Activated T-cell treated with anti-CD3 and anti-CD28 coated beads, Interleukin-2, amount 50 U/mL, for 4 hours (primary cell): ENCODE results near the gene ARHGEF26. TPM values are rescaled to one million over a fixed set of nuclear protein-coding genes. Genes with fewer than 3 reads are reported as not detected.

Experiments
- ATAC-seq, 2 donors: fragments of 200-7000 bp; cut with Tn5 transposase; one replicate each; pipeline ENCODE4 v1.10.0; 2021
- DNase-seq: peaks from one replicate; pipeline ENCODE4 v3.0.0-alpha.2; 2020
- H3K27me3 Mint-ChIP-seq: one replicate; pipeline ENCODE4 v1.8.0; 2021; ENCODE audit warnings: low read depth, mixed read lengths
- H3K36me3 Mint-ChIP-seq: one replicate; pipeline ENCODE4 v1.8.0; 2022; ENCODE audit warnings: mixed read lengths; ENCODE audit not compliant: insufficient read depth
- H3K4me1 Mint-ChIP-seq: one replicate; pipeline ENCODE4 v1.8.0; 2021; ENCODE audit warnings: low read depth, mixed read lengths
- H3K4me3 Mint-ChIP-seq: one replicate; pipeline ENCODE4 v1.8.0; 2021; ENCODE audit warnings: mild to moderate bottlenecking, moderate library complexity, mixed read lengths
- H3K9me3 Mint-ChIP-seq: one replicate; pipeline ENCODE4 v1.8.0; 2021; ENCODE audit warnings: mixed read lengths
- total RNA-seq, 3 donors: library from RNA; stranded (reverse); gene quantifications; one replicate each; pipeline ENCODE4 v1.2.1, GENCODE V29; 2021

The ARHGEF26 gene
- total RNA-seq, 3 donors from 2014 or later: 0.05 to 0.15 TPM; not detected in 1

DNA sequence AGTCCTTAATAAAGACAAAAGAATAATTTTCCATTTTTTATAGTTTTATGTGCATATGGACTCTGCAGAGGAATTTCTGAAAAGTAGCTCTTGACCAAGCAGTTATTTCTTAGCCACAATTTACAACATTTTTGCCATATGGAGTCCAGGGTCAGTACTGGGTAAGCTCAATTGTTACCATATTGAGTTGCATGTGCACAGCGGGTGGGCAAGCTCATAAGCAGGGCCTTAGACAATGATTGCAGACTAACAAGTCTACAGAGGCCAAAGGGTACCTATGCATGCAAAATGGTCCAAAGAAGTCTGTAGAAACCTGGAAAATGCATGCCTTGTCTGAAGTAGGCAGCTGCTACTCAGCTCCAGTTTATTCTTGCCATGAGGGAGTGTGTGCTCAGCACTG lies 19.0 kb upstream of the ARHGEF26 start:
- no peak overlapping the region for H3K4me3 Mint-ChIP-seq
- H3K4me1 Mint-ChIP-seq: no peaks in the 10 kb centered on the region
- H3K9me3 Mint-ChIP-seq: no peaks in the 10 kb centered on the region
- no peaks in the 10 kb centered on the region for H3K36me3 Mint-ChIP-seq
- H3K27me3 Mint-ChIP-seq: peaks cover 2% of the 10 kb centered on the region
- no peak for ATAC-seq
- no peak for DNase-seq

DNA sequence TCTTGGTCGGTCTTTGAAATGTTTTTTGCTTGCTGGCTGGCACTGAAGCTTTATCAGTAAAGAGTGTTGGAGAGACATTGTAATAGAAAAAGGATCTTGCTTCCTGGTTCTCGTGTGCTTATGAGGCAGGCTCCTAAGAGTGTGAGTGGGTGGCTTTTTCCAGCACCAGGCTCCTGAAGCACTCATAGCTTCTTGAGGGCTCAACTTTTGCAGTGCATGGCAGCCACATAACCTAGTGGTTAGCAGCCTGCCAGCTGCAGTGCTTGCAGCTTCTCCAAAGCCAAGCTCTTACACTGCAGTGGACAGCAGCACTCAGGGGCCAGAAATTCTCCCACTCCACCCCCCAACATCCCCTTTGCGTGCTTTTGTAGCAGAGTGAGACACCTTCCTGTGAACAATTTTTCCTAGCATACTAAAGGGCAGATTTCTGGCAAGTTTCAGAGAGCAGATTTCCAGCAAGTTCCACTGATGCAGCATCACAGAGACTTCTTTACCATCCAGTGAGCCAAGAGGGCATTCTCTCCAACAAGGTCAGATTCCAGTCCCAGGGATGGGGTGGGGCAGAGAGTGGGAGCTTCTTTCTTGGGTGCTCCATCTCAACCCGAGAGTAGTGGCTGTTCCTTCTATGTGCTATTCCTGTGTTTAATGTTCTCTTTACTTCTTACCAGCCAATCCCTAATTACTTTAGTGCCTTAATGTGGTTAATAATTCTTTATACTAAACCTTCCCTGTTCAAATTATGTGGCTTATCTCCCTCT lies 15.8 kb upstream of the ARHGEF26 start:
- H3K9me3 Mint-ChIP-seq: no peaks in the 10 kb centered on the region
- no peaks in the 10 kb centered on the region for H3K4me1 Mint-ChIP-seq
- DNase-seq (no peak), ATAC-seq (no peak)
- H3K27me3 Mint-ChIP-seq: peaks cover 5% of the 10 kb centered on the region
- no peak overlapping the region for H3K4me3 Mint-ChIP-seq
- no peaks in the 10 kb centered on the region for H3K36me3 Mint-ChIP-seq

DNA sequence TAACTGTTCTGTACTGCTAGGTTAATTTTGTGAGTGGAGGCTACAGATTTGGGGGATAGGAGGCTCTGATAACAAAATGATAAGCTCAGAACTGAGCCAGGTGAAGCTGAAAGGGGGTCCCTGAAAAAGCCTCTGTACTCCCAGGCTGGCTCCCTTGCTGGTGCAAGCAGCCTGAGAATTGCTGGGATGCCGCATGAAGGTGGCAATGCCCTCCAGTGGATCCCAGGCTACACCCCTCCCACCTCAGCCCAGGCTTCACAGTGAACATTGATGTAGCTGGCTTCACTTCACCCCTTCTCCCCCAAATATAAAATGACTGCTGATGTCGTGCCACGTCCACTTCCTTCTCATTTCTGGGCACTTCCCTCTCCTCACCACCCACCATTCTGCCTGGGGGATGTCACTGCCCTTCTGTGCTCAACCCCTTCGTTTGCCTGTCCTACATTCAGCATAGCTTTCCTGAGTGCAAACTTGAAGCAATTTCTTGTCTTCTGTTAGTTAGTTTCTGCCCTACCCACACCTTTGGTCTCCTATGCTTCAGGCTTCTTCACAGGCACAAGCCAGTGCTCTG lies 9.7 kb upstream of the ARHGEF26 start:
- Mint-ChIP-seq H3K4me1 (no peaks in the 10 kb centered on the region), H3K4me3 (no peak overlapping the region)

DNA sequence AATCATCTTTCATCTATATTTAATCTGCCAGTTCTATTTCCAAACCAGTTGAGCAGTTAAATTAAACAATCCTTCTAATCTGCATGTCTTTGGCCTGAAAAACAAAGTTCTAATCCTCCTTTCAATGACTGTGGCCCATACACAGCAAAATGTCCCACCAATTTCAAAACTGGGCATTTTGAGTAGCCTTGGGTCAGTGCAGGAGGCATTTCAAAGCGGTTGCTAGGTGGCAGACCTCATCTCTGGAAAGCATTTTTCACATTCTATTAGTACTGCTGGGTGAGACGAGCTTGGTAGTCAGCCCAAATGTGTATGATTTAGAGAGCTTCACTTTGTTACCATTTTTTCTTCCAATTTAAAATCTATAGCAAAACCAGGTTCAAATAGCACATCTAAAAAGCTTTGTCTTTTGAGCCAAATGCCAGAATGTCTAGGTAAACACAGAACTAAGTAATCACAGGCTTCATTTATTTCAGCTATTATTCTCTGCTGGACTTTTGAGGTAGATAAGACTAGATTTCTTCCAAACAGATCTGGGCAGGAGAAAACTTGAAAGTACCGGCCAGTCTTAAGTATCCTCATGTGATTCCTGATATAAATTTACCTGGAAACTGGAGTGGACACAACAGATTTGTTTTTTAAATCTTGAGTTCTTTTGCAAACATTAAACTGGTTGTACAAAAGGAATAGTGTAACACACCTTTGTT lies 8.9 kb upstream of the ARHGEF26 start:
- Mint-ChIP-seq H3K27me3 (peaks cover 7% of the 10 kb centered on the region), H3K4me1 (no peaks in the 10 kb centered on the region), H3K4me3 (no peak overlapping the region), H3K36me3 (no peaks in the 10 kb centered on the region), H3K9me3 (no peaks in the 10 kb centered on the region)
- ATAC-seq (no peak), DNase-seq (no peak)

More for the DNA sequence above, 9.7 kb upstream of the ARHGEF26 start:
- DNase-seq (no peak), ATAC-seq (no peak)
- H3K27me3 Mint-ChIP-seq: peaks cover 2% of the 10 kb centered on the region
- H3K9me3 Mint-ChIP-seq: no peaks in the 10 kb centered on the region
- H3K36me3 Mint-ChIP-seq: no peaks in the 10 kb centered on the region

DNA sequence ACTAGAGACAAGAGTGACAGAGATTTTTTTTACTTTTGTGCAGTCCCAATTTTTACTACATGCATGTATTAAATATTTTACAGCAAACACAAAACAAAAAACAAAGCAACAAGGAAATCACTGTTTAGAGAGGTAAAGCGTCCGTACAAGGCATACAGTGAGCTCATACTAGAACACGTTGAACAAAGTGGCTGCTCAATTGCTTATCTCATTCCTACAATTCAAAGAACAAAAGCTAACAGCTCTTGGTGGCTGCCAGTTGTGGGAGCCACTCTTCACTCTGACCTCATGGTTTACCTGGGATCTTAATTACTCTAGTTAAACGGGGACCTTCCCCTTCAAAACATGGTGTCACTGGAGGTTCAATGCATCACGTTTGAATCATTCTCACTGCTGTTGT lies 7.6 kb upstream of the ARHGEF26 start:
- no peak for DNase-seq
- H3K4me1 Mint-ChIP-seq: no peaks in the 10 kb centered on the region
- no peaks in the 10 kb centered on the region for H3K36me3 Mint-ChIP-seq
- no peak overlapping the region for H3K4me3 Mint-ChIP-seq
- no peaks in the 10 kb centered on the region for H3K9me3 Mint-ChIP-seq
- no peak for ATAC-seq
- peaks cover 18% of the 10 kb centered on the region for H3K27me3 Mint-ChIP-seq

DNA sequence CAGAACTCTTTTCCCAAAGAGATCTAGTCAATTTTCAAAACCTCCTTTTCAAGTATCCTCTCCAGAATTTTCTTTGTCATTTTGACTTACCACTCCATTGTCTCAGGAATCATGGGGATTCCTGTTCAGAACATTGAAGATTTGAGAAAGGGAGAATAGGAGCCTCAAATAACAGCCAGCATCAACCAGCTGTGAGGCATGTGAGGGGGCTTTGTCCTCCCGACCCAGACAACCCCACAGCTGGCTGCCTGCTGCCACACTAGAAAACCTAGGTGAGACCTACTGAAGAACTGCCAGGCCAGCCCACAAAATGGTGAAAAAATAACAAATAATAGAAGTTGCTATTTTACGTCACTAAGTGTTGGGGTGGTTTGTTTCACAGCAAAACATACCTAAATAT lies 5.9 kb upstream of the ARHGEF26 start:
- H3K4me1 Mint-ChIP-seq: peaks cover under 1% of the 10 kb centered on the region
- H3K9me3 Mint-ChIP-seq: no peaks in the 10 kb centered on the region
- H3K4me3 Mint-ChIP-seq: no peak overlapping the region
- DNase-seq: no peak
- peaks cover 31% of the 10 kb centered on the region for H3K27me3 Mint-ChIP-seq
- no peaks in the 10 kb centered on the region for H3K36me3 Mint-ChIP-seq
- no peak for ATAC-seq

DNA sequence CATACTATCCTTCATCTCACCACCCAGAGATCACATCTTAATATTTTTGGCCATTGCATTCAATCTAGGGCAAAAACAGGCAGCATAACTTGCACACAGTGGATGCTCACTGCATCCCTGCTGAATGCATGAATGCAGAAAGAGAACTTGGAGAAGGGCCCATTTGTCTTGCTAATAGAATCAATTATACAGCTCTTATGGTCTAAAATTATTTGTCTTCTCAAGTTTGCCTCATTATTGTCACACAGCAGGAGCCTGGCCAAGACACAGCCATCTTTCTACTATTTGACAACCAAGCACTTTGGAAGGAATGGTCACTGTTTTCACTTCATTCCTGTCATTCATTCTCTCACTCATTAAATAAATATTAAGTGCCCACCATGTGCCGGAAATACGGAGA lies 1.2 kb upstream of the ARHGEF26 start:
- Mint-ChIP-seq H3K4me1 (peaks cover 18% of the 10 kb centered on the region), H3K27me3 (peaks cover 71% of the 10 kb centered on the region), H3K4me3 (no peak overlapping the region), H3K36me3 (no peaks in the 10 kb centered on the region), H3K9me3 (no peaks in the 10 kb centered on the region)
- ATAC-seq (no peak), DNase-seq (no peak)

DNA sequence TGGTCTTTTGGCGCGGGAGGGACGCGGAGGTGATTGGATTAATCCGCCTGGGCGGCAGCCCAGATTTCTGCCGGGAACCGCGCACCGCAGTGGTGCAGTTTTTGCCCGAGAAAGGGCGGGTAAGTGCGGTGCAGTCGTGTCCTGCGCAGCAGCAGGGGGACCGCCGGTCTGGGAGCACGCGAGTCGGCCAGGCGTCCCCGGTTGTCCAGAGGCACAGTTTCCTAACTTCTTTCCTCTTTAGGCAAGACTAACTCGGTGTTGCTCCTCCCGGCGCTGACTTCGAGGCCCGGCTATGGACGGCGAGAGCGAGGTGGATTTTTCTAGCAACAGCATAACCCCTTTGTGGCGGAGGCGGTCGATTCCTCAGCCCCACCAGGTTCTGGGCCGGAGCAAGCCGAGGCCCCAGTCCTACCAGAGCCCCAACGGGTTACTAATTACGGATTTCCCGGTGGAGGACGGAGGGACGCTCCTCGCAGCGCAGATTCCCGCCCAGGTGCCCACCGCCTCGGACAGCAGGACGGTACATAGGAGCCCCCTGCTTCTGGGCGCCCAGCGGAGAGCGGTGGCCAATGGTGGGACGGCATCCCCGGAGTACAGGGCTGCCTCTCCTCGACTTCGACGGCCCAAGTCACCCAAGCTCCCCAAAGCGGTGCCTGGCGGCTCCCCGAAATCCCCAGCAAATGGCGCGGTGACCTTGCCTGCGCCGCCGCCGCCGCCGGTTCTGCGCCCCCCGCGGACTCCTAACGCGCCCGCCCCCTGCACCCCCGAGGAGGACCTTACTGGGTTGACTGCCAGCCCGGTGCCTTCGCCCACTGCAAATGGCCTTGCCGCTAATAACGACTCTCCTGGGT lies 736 bp downstream of the ARHGEF26 start:
- peak; percentile 55 to 56 for ATAC-seq
- peak overlapping the region; percentile 74 for H3K4me3 Mint-ChIP-seq
- H3K27me3 Mint-ChIP-seq: peaks cover 69% of the 10 kb centered on the region
- H3K36me3 Mint-ChIP-seq: no peaks in the 10 kb centered on the region
- DNase-seq: no peak
- no peaks in the 10 kb centered on the region for H3K9me3 Mint-ChIP-seq
- H3K4me1 Mint-ChIP-seq: peaks cover 18% of the 10 kb centered on the region

DNA sequence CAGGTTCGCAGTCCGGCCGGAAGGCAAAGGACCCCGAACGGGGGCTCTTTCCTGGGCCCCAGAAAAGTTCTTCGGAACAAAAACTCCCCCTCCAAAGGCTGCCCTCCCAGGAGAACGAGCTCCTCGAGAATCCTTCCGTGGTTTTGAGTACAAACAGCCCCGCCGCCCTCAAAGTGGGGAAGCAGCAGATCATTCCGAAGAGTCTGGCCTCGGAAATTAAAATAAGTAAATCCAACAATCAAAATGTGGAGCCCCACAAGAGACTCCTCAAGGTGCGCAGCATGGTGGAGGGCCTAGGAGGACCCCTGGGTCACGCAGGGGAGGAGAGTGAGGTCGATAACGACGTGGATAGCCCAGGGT lies 1.3 kb downstream of the ARHGEF26 start:
- Mint-ChIP-seq H3K4me1 (peaks cover 18% of the 10 kb centered on the region), H3K36me3 (no peaks in the 10 kb centered on the region), H3K4me3 (peak overlapping the region; percentile 43), H3K27me3 (peaks cover 64% of the 10 kb centered on the region), H3K9me3 (no peaks in the 10 kb centered on the region)
- no peak for DNase-seq
- no peak for ATAC-seq

DNA sequence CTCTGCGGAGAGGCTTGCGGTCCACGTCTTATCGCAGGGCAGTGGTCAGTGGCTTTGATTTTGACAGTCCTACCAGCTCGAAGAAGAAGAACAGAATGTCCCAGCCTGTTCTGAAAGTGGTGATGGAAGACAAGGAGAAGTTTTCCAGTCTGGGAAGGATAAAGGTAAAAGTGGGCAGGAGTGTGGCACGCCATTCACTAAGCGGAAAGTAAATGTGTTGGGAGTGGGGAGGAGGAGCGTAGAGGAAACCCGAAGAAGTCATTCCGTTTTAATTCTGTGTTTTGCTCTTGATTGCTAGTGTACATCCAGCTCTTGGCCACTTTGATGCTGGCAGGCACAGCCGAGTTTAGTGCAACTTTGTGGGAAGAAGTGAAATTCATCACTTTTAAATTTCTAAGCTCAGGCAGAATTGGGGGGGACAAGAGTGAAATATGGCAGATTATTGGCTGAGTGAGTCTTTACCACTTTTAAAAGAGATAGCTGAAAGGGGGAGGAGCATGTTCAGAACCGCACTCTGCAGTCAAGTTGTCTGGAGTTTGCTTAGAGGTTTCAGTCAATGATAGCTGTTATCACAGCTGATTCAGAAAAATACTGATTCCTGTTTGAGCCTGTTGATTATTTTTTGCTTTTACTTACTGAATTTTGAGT lies 1.8 kb downstream of the ARHGEF26 start:
- Mint-ChIP-seq H3K9me3 (no peaks in the 10 kb centered on the region), H3K4me1 (peaks cover 18% of the 10 kb centered on the region), H3K4me3 (peak overlapping the region; percentile 43), H3K27me3 (peaks cover 59% of the 10 kb centered on the region), H3K36me3 (no peaks in the 10 kb centered on the region)
- DNase-seq: no peak
- no peak for ATAC-seq

DNA sequence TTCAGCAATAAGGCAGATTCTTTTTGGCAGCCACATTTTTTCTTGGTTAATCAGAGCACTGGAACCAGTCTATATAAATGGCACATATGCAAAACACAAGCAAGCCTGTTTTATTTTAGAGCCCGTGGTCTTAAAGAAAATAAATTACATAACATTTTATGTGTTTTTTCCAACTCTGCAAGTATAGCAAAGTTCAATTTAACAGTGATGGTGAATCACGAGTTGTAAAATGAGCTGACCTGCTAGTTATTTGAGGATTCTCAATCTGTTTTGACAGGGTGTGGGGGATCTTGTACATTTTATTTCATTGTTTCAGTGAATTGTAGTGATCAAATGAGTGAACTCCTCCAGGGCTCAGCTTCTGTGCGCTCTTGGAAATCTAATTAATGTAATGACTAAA lies 2.7 kb downstream of the ARHGEF26 start:
- DNase-seq (no peak), ATAC-seq (no peak)
- peaks cover 54% of the 10 kb centered on the region for H3K27me3 Mint-ChIP-seq
- H3K9me3 Mint-ChIP-seq: no peaks in the 10 kb centered on the region
- H3K4me1 Mint-ChIP-seq: peaks cover 18% of the 10 kb centered on the region
- no peak overlapping the region for H3K4me3 Mint-ChIP-seq
- H3K36me3 Mint-ChIP-seq: no peaks in the 10 kb centered on the region

DNA sequence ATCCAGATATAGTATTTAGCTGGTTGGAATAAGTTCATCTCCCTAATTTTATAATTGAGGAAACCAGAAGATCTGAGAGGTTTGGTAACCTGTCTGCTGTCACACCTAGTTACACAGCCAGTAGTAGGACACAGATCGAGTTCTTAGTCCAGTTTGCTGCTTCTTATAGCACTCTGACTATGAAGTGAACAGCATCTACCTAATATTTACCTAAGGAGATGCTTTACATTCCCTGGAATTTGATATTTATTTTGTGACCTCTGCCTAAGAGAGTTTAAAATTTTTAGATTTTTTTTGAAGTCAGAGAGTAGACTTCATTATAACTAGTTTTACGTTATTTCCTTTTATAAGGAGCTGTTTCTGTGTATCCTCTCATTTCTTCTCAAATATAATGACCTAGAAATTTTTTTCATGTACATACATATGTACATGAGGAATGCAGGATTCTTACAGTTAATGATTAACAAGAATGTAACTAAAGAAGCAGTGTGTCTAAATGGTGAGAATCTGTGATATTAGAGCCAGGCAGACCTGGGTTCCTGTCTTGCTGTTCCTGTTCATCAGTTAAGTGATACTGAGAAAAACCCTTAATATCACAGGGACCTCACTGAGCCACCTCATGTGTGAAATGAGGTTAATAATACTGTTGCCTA lies 4.3 kb downstream of the ARHGEF26 start:
- Mint-ChIP-seq H3K9me3 (no peaks in the 10 kb centered on the region), H3K4me1 (peaks cover 16% of the 10 kb centered on the region), H3K4me3 (no peak overlapping the region), H3K36me3 (no peaks in the 10 kb centered on the region), H3K27me3 (peaks cover 39% of the 10 kb centered on the region)
- DNase-seq (no peak), ATAC-seq (no peak)

DNA sequence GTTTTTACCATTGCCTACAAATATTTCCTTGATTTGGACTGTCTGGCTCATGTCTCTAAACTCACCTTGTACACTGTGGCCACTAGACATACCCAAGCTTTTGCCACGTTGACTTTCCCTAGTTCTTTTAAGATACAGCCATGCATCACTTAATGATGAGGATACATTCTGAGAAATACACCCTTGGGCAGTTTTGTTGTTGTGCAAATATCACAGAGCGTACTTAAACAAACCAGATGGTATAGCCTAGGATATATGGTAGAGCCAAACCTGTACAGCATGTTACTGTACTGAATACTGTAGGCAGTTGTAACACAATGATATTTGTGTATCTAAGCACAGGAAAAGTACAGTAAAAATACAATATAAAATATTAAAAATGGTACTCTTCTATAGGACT lies 5.5 kb downstream of the ARHGEF26 start:
- Mint-ChIP-seq H3K4me1 (peaks cover 8% of the 10 kb centered on the region), H3K36me3 (no peaks in the 10 kb centered on the region), H3K9me3 (no peaks in the 10 kb centered on the region), H3K4me3 (no peak overlapping the region), H3K27me3 (peaks cover 29% of the 10 kb centered on the region)
- ATAC-seq: no peak
- DNase-seq: no peak
